Endothelial cell of umbilical vein (primary cell): Measurements from ENCODE around the gene NR5A1. TPM values are rescaled to one million over a fixed set of nuclear protein-coding genes. Genes with fewer than 3 reads are reported as not detected.

Source experiments
- BruUV-seq: library from RNA; stranded (reverse); fragments of 400-500 nt; replicated peaks from 2 replicates; lab custom pipeline; 2021; lab: Mats Ljungman, UMichigan
- CTCF ChIA-PET: fragments of 300-600, 350-600 bp; sonication (Branson Sonifier 250); formaldehyde crosslinking; loops from one replicate; lab custom pipeline; 2021; ENCODE audit warnings: antibody characterized with exemption, inconsistent platforms; lab: Charles Lee
- POLR2A ChIA-PET: fragments of 300-600, 350-600 bp; sonication (Branson Sonifier 250); formaldehyde crosslinking; loops from one replicate; lab custom pipeline; 2021; ENCODE audit warnings: antibody characterized with exemption, inconsistent platforms; lab: Charles Lee
- DNase-seq: peaks from one replicate; pipeline ENCODE4 v3.0.0-alpha.2; 2011; ENCODE audit warnings: low read depth, low spot score
- FAIRE-seq: peaks from 2 replicates; lab custom pipeline; 2011; peaks lifted over from hg19 to GRCh38; lab: Jason Lieb, UNC
- H2AFZ ChIP-seq: 2 replicates; pipeline ENCODE4 v1.6.0; 2012; ENCODE audit warnings: low read depth, low read length, control low read depth, inconsistent platforms
- H3K27ac ChIP-seq: 2 replicates; pipeline ENCODE4 v1.5.1; 2011; ENCODE audit warnings: low read depth, mild to moderate bottlenecking, control low read depth, low read length, moderate library complexity; ENCODE audit not compliant: insufficient read depth
- H3K27me3 ChIP-seq, 2 experiments: 2 replicates each; pipeline versions ENCODE4 v1.6.0 to v1.6.1; 2011; ENCODE audit warnings: low read length in 2 of 2, mixed read lengths in 1 of 2; ENCODE audit not compliant: control insufficient read depth in 2 of 2, insufficient read depth in 2 of 2
- H3K36me3 ChIP-seq, 2 experiments: 2 replicates in 1 of 2; 3 replicates in 1 of 2; pipeline ENCODE4 v1.5.1; 2011; ENCODE audit warnings: low read length in 2 of 2, mild to moderate bottlenecking in 1 of 2, moderate library complexity in 1 of 2; ENCODE audit not compliant: control insufficient read depth in 2 of 2, insufficient read depth in 2 of 2; ENCODE audit errors: extremely low read depth in 1 of 2
- H3K4me1 ChIP-seq: 3 replicates; pipeline ENCODE4 v1.5.1; 2011; ENCODE audit warnings: mild to moderate bottlenecking, low read length; ENCODE audit not compliant: control insufficient read depth, insufficient read depth; ENCODE audit errors: extremely low read depth
- H3K4me2 ChIP-seq: 2 replicates; pipeline ENCODE4 v1.6.1; 2011; ENCODE audit warnings: low read length, control low read depth, mixed read lengths; ENCODE audit not compliant: insufficient read depth
- H3K4me3 ChIP-seq, 3 experiments: fragments of 200-600 bp in 1 of 3; sonication (generic), shearing (Covaris generic) in 1 of 3; replicated peaks in 1 of 3; 2 replicates each; pipeline ENCODE4 v1.5.1; 2011 to 2016; ENCODE audit warnings: control low read depth in 3 of 3, low read length in 3 of 3, mild to moderate bottlenecking in 2 of 3, inconsistent platforms in 1 of 3, low read depth in 1 of 3, moderate library complexity in 1 of 3; ENCODE audit not compliant: insufficient read depth in 1 of 3
- H3K79me2 ChIP-seq: 2 replicates; pipeline ENCODE4 v1.6.0; 2012; ENCODE audit warnings: low read length, inconsistent platforms; ENCODE audit not compliant: control insufficient read depth, insufficient read depth
- H3K9ac ChIP-seq: replicated peaks from 2 replicates; pipeline ENCODE3; 2011; ENCODE audit warnings: low read length, control low read depth; ENCODE audit not compliant: insufficient read depth; ENCODE audit errors: extremely low read depth
- H3K9me1 ChIP-seq: replicated peaks from 3 replicates; pipeline ENCODE4 v1.6.0; 2011; ENCODE audit warnings: mild to moderate bottlenecking, low read length; ENCODE audit not compliant: control insufficient read depth, insufficient read depth; ENCODE audit errors: extremely low read depth
- H3K9me3 ChIP-seq: replicated peaks from 2 replicates; pipeline ENCODE4 v1.5.1; 2012; ENCODE audit warnings: low read length, inconsistent platforms; ENCODE audit not compliant: control insufficient read depth, insufficient read depth
- H4K20me1 ChIP-seq: replicated peaks from 2 replicates; pipeline ENCODE3; 2011; ENCODE audit warnings: mild to moderate bottlenecking, low read length; ENCODE audit not compliant: control insufficient read depth, insufficient read depth; ENCODE audit errors: extremely low read depth
- CTCF ChIP-seq, 2 donors: IDR thresholded peaks; 1 replicate in 1 of 2; 2 replicates in 1 of 2; pipeline ENCODE4 v1.5.1; 2011; ENCODE audit warnings: low read length in 2 of 2, mild to moderate bottlenecking in 2 of 2, moderate library complexity in 2 of 2, control low read depth in 1 of 2, inconsistent platforms in 1 of 2, low read depth in 1 of 2; ENCODE audit not compliant: insufficient read depth in 1 of 2; ENCODE audit errors: extremely low read depth in 1 of 2
- EZH2 ChIP-seq: IDR thresholded peaks from 2 replicates; pipeline ENCODE4 v1.6.1; 2012; ENCODE audit warnings: borderline replicate concordance, low read depth, mild to moderate bottlenecking, moderate library complexity, low read length, inconsistent platforms; ENCODE audit not compliant: severe bottlenecking
- FOS ChIP-seq: IDR thresholded peaks from 2 replicates; pipeline ENCODE4 v1.6.1; 2011; ENCODE audit warnings: mild to moderate bottlenecking, low read length, moderate library complexity, borderline replicate concordance; ENCODE audit not compliant: insufficient read depth
- GATA2 ChIP-seq: IDR thresholded peaks from 2 replicates; pipeline ENCODE4 v1.7.0; 2011; ENCODE audit warnings: low read depth, mild to moderate bottlenecking, moderate library complexity, mixed read lengths, low read length; ENCODE audit not compliant: insufficient read length, insufficient read depth
- JUN ChIP-seq: IDR thresholded peaks from 2 replicates; pipeline ENCODE4 v1.6.1; 2011; ENCODE audit warnings: borderline replicate concordance, low read depth; ENCODE audit not compliant: insufficient read length, insufficient read depth
- MAX ChIP-seq: IDR thresholded peaks from 2 replicates; pipeline ENCODE4 v1.6.1; 2011; ENCODE audit not compliant: insufficient read depth, insufficient read length
- MYC ChIP-seq: IDR thresholded peaks from one replicate; pipeline ENCODE4 v1.6.1; 2011; ENCODE audit warnings: mild to moderate bottlenecking, low read depth, low read length
- POLR2A ChIP-seq: IDR thresholded peaks from 2 replicates; pipeline ENCODE4 v1.6.1; 2012; ENCODE audit warnings: low read depth, mild to moderate bottlenecking, control low read depth, low read length
- POLR2AphosphoS5 ChIP-seq: IDR thresholded peaks from 2 replicates; pipeline ENCODE4 v1.6.1; 2012; ENCODE audit warnings: low read depth, mild to moderate bottlenecking, control low read depth, low read length, moderate library complexity; ENCODE audit not compliant: insufficient read depth
- dilution Hi-C: fragments of 300-500 bp; cut with MboI; formaldehyde crosslinking; loops from one replicate; pipeline ENCODE4 v1.15.0; 2019; ENCODE audit warnings: low sequenced_read_pairs; ENCODE audit not compliant: extremely low pct_ligation_motif_present
- intact Hi-C: fragments of 100-400 bp; cut with micrococcal nuclease; formaldehyde crosslinking; loops from one replicate; pipeline ENCODE4 v1.10.0; 2022
- polyA plus RNA-seq, 4 experiments: library from polyadenylated mRNA; depleted of rRNA in 3 of 4; stranded (reverse) in 3 of 4; unstranded in 1 of 4; fragments of >200 nt; gene quantifications; 2 replicates each; pipeline versions ENCODE4 v1.2.1 to v1.2.3, GENCODE V29; 2011 to 2012; ENCODE audit warnings: missing spikeins in 1 of 4
- total RNA-seq: library from RNA; stranded (reverse); gene quantifications from 2 replicates; pipeline ENCODE4 v1.2.3, GENCODE V29; 2021

The NR5A1 gene
- total and polyA plus RNA-seq, 2 donors (not counting 3 experiments of a cell fraction or from before 2014, with no cell fraction given), result not detected

GRCh38 chr9:124438091-124438490 is 69.1 kb downstream of the NR5A1 start:
- TF ChIP-seq MAX (no peak), POLR2A (no peak), POLR2AphosphoS5 (no peak), EZH2 (no peak), JUN (no peak), GATA2 (no peak), CTCF (IDR thresholded peaks at IDR 0.05; ENCODE audit: extremely low read depth in 1 of 2, insufficient read depth in 1 of 2, low read depth in 1 of 2, low read length in 2 of 2) (no peak), MYC (no peak), FOS (no peak)
- dilution Hi-C loops, result no loop called here

More at GRCh38 chr9:124438091-124438490, 69.1 kb downstream of the NR5A1 start:
- H3K9ac ChIP-seq, result no peak overlapping the region
- no peak overlapping the region for H3K4me2 ChIP-seq
- ChIA-PET CTCF (no interaction called here), POLR2A (no interaction called here)
- no peak overlapping the region for H2AFZ ChIP-seq
- H3K79me2 ChIP-seq, result no peaks in the 10 kb centered on the region
- no peaks in the 10 kb centered on the region for H4K20me1 ChIP-seq
- no peak overlapping the region for H3K4me3 ChIP-seq
- intact Hi-C loops, result no loop called here
- H3K9me1 ChIP-seq, result no peaks in the 10 kb centered on the region
- BruUV-seq, result no TSS peak
- FAIRE-seq (no peak), DNase-seq (no peak)
- no peak overlapping the region for H3K27ac ChIP-seq
- peaks cover 0 to 4% of the 10 kb centered on the region in 2 experiments for H3K27me3 ChIP-seq
- H3K4me1 ChIP-seq, result no peaks in the 10 kb centered on the region
- H3K36me3 ChIP-seq, result no peaks in the 10 kb centered on the region
- no peaks in the 10 kb centered on the region for H3K9me3 ChIP-seq
